OCI-LY7 (cell line): ENCODE results near the gene KCNQ5.

Source experiments
- CTCF ChIP-seq: fragments of 200-600 bp; sonication (generic); conservative IDR thresholded peaks from 2 replicates; pipeline ENCODE4 v1.5.1; 2014; ENCODE audit warnings: mild to moderate bottlenecking, antibody characterized with exemption, low read length, moderate library complexity, mixed read lengths
- EZH2phosphoT487 ChIP-seq: fragments of 200-600 bp; sonication (generic); IDR thresholded peaks from 2 replicates; pipeline ENCODE4 v1.6.1; 2018; ENCODE audit warnings: low read depth, borderline replicate concordance, mild to moderate bottlenecking, mixed run types, antibody characterized with exemption, low read length, moderate library complexity, mixed read lengths

GRCh38 chr6:73121421-73121993 is 499.6 kb downstream of the KCNQ5 start:
- TF ChIP-seq CTCF (no peak), EZH2phosphoT487 (no peak)
